Heart left ventricle (tissue), 16 donors: ENCODE results near the gene PPARG. TPM values are rescaled to one million over a fixed set of nuclear protein-coding genes. Genes with fewer than 3 reads are reported as not detected.

Experiments used
- ATAC-seq, 4 donors: fragments of 200-7000 bp; cut with Tn5 transposase; one replicate each; pipeline ENCODE4 v1.9.1; 2020 to 2022; ENCODE audit warnings: moderate library complexity in 4 of 4, mild to moderate bottlenecking in 3 of 4, moderate number of reproducible peaks in 1 of 4
- DNase-seq, 5 donors: peaks; one replicate each; pipeline ENCODE4 v3.0.0-alpha.2; 2020
- H3K27ac ChIP-seq, 12 donors: fragments of 200-600 bp; sonication (generic) in 4 of 12; one replicate each; pipeline versions ENCODE4 v1.5.0 to v1.8.0; 2016 to 2022; ENCODE audit warnings: mild to moderate bottlenecking in 2 of 12
- H3K27me3 ChIP-seq, 9 donors: fragments of 200-600 bp; sonication (generic) in 2 of 9; one replicate each; pipeline versions ENCODE4 v1.5.1 to v1.8.0; 2016 to 2022; ENCODE audit warnings: mild to moderate bottlenecking in 3 of 9
- H3K36me3 ChIP-seq, 9 donors: fragments of 200-600 bp; sonication (generic) in 2 of 9; one replicate each; pipeline versions ENCODE4 v1.5.0 to v1.8.0; 2018 to 2022; ENCODE audit warnings: mild to moderate bottlenecking in 2 of 9
- H3K4me1 ChIP-seq, 12 donors: fragments of 200-600 bp; sonication (generic) in 4 of 12; one replicate each; pipeline versions ENCODE4 v1.5.0 to v1.8.0; 2016 to 2022; ENCODE audit warnings: mild to moderate bottlenecking in 3 of 12
- H3K4me3 ChIP-seq, 12 donors: fragments of 200-600 bp; sonication (generic) in 4 of 12; one replicate each; pipeline versions ENCODE4 v1.5.0 to v1.8.0; 2017 to 2022; ENCODE audit warnings: mild to moderate bottlenecking in 9 of 12, moderate library complexity in 4 of 12
- H3K9me3 ChIP-seq, 12 donors: fragments of 200-600 bp; sonication (generic) in 4 of 12; one replicate each; pipeline versions ENCODE4 v1.5.0 to v1.8.0; 2016 to 2022; ENCODE audit warnings: mild to moderate bottlenecking in 1 of 12
- CTCF ChIP-seq, 12 donors: fragments of 200-600 bp; sonication (generic) in 4 of 12; IDR thresholded peaks; one replicate each; pipeline versions ENCODE4 v1.5.0 to v1.8.0; 2018 to 2022; ENCODE audit warnings: antibody characterized with exemption in 12 of 12, mild to moderate bottlenecking in 5 of 12
- POLR2A ChIP-seq, 2 donors: fragments of 450-650 bp; IDR thresholded peaks; one replicate each; pipeline ENCODE4 v1.6.1; 2017; ENCODE audit warnings: antibody characterized with exemption in 2 of 2, mild to moderate bottlenecking in 2 of 2, moderate library complexity in 2 of 2
- WGBS, 4 donors: extraction: QIAGEN DNeasy Blood & Tissue Kit in 2 of 4; methylation state at CpG; one replicate each; pipeline versions ENCODE4 v1.1.5 to v1.1.7; 2013 to 2018; 5-methylcytosine and 5-hydroxymethylcytosine counted together
- intact Hi-C, 10 donors: fragments of 100-400 bp; cut with DNase I; formaldehyde crosslinking; loops; one replicate each; pipeline versions ENCODE4 v1.11.1 to v1.14.2; 2022
- polyA plus RNA-seq, 2 donors: library from polyadenylated mRNA; stranded (reverse); fragments of 200-250 nt; gene quantifications; one replicate each; pipeline ENCODE4 v1.2.3, GENCODE V29; 2013
- total RNA-seq, 9 donors: library from RNA; depleted of rRNA in 2 of 9; stranded (reverse); fragments of >200 nt in 2 of 9; fragmentation: NEBNext Ultra II Directional in 3 of 9; extraction: Animal tissue kit (Norgen Biotek cat#: 25700) in 3 of 9; gene quantifications; one replicate each; pipeline versions ENCODE4 v1.1.0 to v1.2.4, GENCODE V29; 2016 to 2023
- donor health status: ischemic (EF 13 %, LVEDD 7.1; RV severe dilation, severe dysfunction).
- donor health status: healthy with polysubstance abuse.
- donor health status: DM: no; HTN: yes; CAD: no.
- donor health status: DM: no; HTN: no; CAD: no.
- donor health status: ischemic (EF 25% LVEDD 6.9; RV normal size, moderate dysfunction).
- donor health status: ischemic (EF 25% LVEDD 5.7; RV mildly dilated, moderate dysfunction).
- donor health status: healthy.
- donor health status: DM: yes; HTN: yes; CAD: no.
- donor health status: ischemic (EF 35%, LVEDD 5.7; RV mildly dilated, moderate dysfunction).
- donor health status: nonischemic (EF 11% LVEDD 7.7; RV severe dilation, severe dysfunction).
- donor health status: DM: yes; HTN: yes; CAD: no.
- donor health status: PGD.
- donor health status: ischemic (EF 29% LVEDD 5.4; RV normal size, mild dysfunction).
- donor health status: nonischemic (EF 23%, LVEDD 6.1; RV moderate dilation, normal function).

Gene PPARG
- total and polyA plus RNA-seq, 11 donors = 8.9 to 30.3 (median 20.0) TPM

- no peak for ATAC-seq
- H3K9me3 ChIP-seq = peaks cover 0 to 6% (median 0%) of the 10 kb centered on the region in 12 donors
- WGBS, 4 donors = 84 to 94% (median 88%) methylated on average over 3 of the region's 3 CpGs
- no peak overlapping the region for H3K27ac ChIP-seq
- H3K27me3 ChIP-seq = no peaks in the 10 kb centered on the region
- DNase-seq = no peak
- H3K4me1 ChIP-seq = peaks cover 0 to 27% (median 11%) of the 10 kb centered on the region in 12 donors
- intact Hi-C loops = loop anchor here in 1 of 10 donors (10.0 kb wide), 1 partner anchor 297 kb away; no protein-coding TSS in a partner anchor
- no peaks in the 10 kb centered on the region for H3K36me3 ChIP-seq
- TF ChIP-seq CTCF (IDR thresholded peaks at IDR 0.05) (no peak), POLR2A (IDR thresholded peaks at IDR 0.05) (no peak)
- no peak overlapping the region for H3K4me3 ChIP-seq
These were observed 68.6 kb downstream of the PPARG start for GRCh38 chr3:12357456-12357855.

GRCh38 chr3:12363397-12364195 is 74.7 kb downstream of the PPARG start:
- intact Hi-C loops = no loop called here
- Histone ChIP-seq H3K4me3 (no peak overlapping the region), H3K9me3 (peaks cover 0 to 16% (median 0%) of the 10 kb centered on the region in 12 donors), H3K27me3 (no peaks in the 10 kb centered on the region), H3K27ac (no peak overlapping the region), H3K4me1 (peaks cover 0 to 9% (median 0%) of the 10 kb centered on the region in 12 donors), H3K36me3 (no peaks in the 10 kb centered on the region)
- TF ChIP-seq CTCF (IDR thresholded peaks at IDR 0.05) (no peak), POLR2A (IDR thresholded peaks at IDR 0.05) (no peak)
- ATAC-seq (no peak), DNase-seq (no peak)
- WGBS, 4 donors = 42 to 47% (median 45%) methylated on average over 6 of the region's 6 CpGs

GRCh38 chr3:12367346-12367745 is 78.5 kb downstream of the PPARG start:
- Histone ChIP-seq H3K4me1 (peaks cover 0 to 27% (median 16%) of the 10 kb centered on the region in 12 donors), H3K9me3 (peaks cover 0 to 16% (median 0%) of the 10 kb centered on the region in 12 donors), H3K27ac (no peak overlapping the region), H3K27me3 (no peaks in the 10 kb centered on the region), H3K4me3 (no peak overlapping the region), H3K36me3 (no peaks in the 10 kb centered on the region)
- intact Hi-C loops = no loop called here
- 87 to 91% (median 90%) methylated on average over 3 of the region's 3 CpGs for WGBS, 4 donors
- DNase-seq = no peak
- ATAC-seq = no peak
- TF ChIP-seq POLR2A (IDR thresholded peaks at IDR 0.05) = no peak
- TF ChIP-seq CTCF (IDR thresholded peaks at IDR 0.05) = no peak

- TF ChIP-seq POLR2A (IDR thresholded peaks at IDR 0.05) (no peak), CTCF (IDR thresholded peaks at IDR 0.05) (no peak)
- no peak for ATAC-seq
- intact Hi-C loops = no loop called here
- peaks cover 0 to 16% (median 0%) of the 10 kb centered on the region in 12 donors for H3K9me3 ChIP-seq
- peaks cover 0 to 37% (median 17%) of the 10 kb centered on the region in 12 donors for H3K4me1 ChIP-seq
- H3K36me3 ChIP-seq = no peaks in the 10 kb centered on the region
- DNase-seq = no peak
- no peak overlapping the region for H3K27ac ChIP-seq
- no peak overlapping the region for H3K4me3 ChIP-seq
- WGBS, 4 donors = 93 to 96% (median 94%) methylated on average over 6 of the region's 6 CpGs
- no peaks in the 10 kb centered on the region for H3K27me3 ChIP-seq
These were observed 80.2 kb downstream of the PPARG start for GRCh38 chr3:12369029-12369428.
